CD4-positive, CD25-positive, alpha-beta regulatory T cell (primary cell): ENCODE data around the gene ADAP2. TPM values are rescaled to one million over a fixed set of nuclear protein-coding genes. Genes with fewer than 3 reads are reported as not detected.
"Not testable (repeated sequence)": the region's sequence is repeated elsewhere in the genome, so short reads cannot be mapped to it uniquely, and the experiment has no call there.

Experiments used
- ATAC-seq, 2 donors: fragments of 150-1000 bp; cut with Tn5 transposase; one replicate each; pipeline ENCODE4 v1.10.0; 2021; ENCODE audit warnings: low read depth in 2 of 2, moderate number of reproducible peaks in 2 of 2, moderate library complexity in 1 of 2
- DNase-seq, 3 donors: peaks; one replicate each; pipeline versions ENCODE4 v3.0.0 to v3.0.0-alpha.2; 2012 to 2022; ENCODE audit warnings: mixed read lengths in 1 of 3
- H3K27ac ChIP-seq: one replicate; pipeline ENCODE4 v1.7.0; 2013; ENCODE audit warnings: mild to moderate bottlenecking, low read length; ENCODE audit not compliant: insufficient read depth, poor library complexity, severe bottlenecking
- H3K27me3 ChIP-seq: one replicate; pipeline ENCODE4 v1.7.0; 2013; ENCODE audit warnings: low read length; ENCODE audit not compliant: control insufficient read depth, insufficient read depth
- H3K36me3 ChIP-seq: one replicate; pipeline ENCODE4 v1.7.0; 2013; ENCODE audit warnings: mild to moderate bottlenecking, low read length, moderate library complexity; ENCODE audit not compliant: control insufficient read depth, insufficient read depth
- H3K4me1 ChIP-seq: 2 replicates; pipeline ENCODE4 v1.7.0; 2013; ENCODE audit warnings: mild to moderate bottlenecking, low read length; ENCODE audit not compliant: insufficient read depth, control insufficient read depth, poor library complexity, severe bottlenecking
- H3K4me3 ChIP-seq: one replicate; pipeline ENCODE4 v1.7.0; 2013; ENCODE audit warnings: low read depth, mild to moderate bottlenecking, low read length, moderate library complexity
- H3K9me3 ChIP-seq, 2 experiments: 1 replicate in 1 of 2; 2 replicates in 1 of 2; pipeline ENCODE4 v1.7.0; 2013; ENCODE audit warnings: low read length in 2 of 2, mild to moderate bottlenecking in 1 of 2, moderate library complexity in 1 of 2; ENCODE audit not compliant: control insufficient read depth in 2 of 2
- H3K27ac Mint-ChIP-seq, 3 donors: one replicate each; pipeline ENCODE4 v1.8.0; 2020 to 2022; ENCODE audit warnings: mild to moderate bottlenecking in 3 of 3, mixed read lengths in 3 of 3, moderate library complexity in 2 of 3
- H3K27me3 Mint-ChIP-seq: one replicate; pipeline ENCODE4 v1.8.0; 2022; ENCODE audit warnings: mild to moderate bottlenecking, mixed read lengths
- H3K36me3 Mint-ChIP-seq: one replicate; pipeline ENCODE4 v1.8.0; 2020; ENCODE audit warnings: mixed read lengths
- H3K4me1 Mint-ChIP-seq, 4 donors: one replicate each; pipeline ENCODE4 v1.8.0; 2020 to 2022; ENCODE audit warnings: mixed read lengths in 4 of 4, mild to moderate bottlenecking in 1 of 4
- H3K4me3 Mint-ChIP-seq, 4 donors: one replicate each; pipeline ENCODE4 v1.8.0; 2020 to 2022; ENCODE audit warnings: mild to moderate bottlenecking in 4 of 4, mixed read lengths in 4 of 4, moderate library complexity in 3 of 4
- H3K9me3 Mint-ChIP-seq, 7 donors: one replicate each; pipeline ENCODE4 v1.8.0; 2020 to 2022; ENCODE audit warnings: mixed read lengths in 7 of 7, mild to moderate bottlenecking in 3 of 7, moderate library complexity in 2 of 7
- polyA plus RNA-seq, 4 donors: library from polyadenylated mRNA; unstranded; fragments of 300-500 nt; fragmentation: Illumina TruSeq; gene quantifications; one replicate each; pipeline ENCODE4 v1.2.3, GENCODE V29; 2021
- total RNA-seq: library from RNA; stranded (reverse); gene quantifications from one replicate; pipeline ENCODE4 v1.2.3, GENCODE V29; 2022

The ADAP2 gene
- total and polyA plus RNA-seq, 5 donors from 2014 or later, result 2.6 TPM; not detected in 4

DNA sequence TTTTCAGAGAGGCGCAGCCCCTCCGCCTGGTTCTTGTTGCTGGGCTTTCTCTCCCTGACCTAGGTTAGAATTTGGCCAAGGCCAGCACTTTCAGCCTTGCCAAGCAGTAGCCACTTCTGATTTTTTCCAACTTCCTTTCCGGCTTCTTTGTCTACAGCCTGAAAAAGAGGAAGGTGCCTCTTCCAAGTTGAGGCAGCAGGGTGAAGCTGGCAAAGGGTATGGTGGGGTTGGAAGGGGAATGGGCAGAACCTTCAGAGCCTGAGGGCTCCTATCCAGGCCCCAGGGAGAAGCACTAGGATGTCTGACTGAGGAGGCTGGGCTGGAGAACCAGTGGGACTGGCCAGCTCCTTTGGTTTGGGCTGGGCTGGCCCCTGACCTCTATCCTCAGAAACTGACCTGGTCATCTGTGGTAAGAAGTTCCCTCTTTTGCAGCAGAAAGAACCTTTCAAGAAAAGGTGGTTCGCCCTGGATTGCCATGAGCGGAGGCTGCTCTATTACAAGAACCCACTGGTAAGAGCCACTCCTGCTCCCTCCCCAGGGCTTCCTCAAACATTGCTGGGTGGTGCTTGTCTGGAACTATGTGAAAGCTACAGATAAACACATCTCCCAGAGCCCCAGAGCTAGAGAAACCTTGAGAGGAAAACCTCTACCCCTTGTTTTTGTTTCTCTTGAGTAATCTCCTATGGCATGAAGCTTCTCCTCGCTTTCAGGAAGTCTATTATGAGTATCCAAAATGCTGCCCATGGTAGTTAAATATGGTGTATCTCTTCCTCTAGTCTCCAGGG is 32.5 kb downstream of the ADAP2 start:
- Histone ChIP-seq H3K27ac (no peak overlapping the region), H3K4me3 (no peak overlapping the region), H3K4me1 (no peaks in the 10 kb centered on the region), H3K9me3 (no peaks in the 10 kb centered on the region), H3K27me3 (no peaks in the 10 kb centered on the region), H3K36me3 (no peaks in the 10 kb centered on the region)
- DNase-seq (no peak), ATAC-seq (no peak)
- no peaks in the 10 kb centered on the region for H3K4me1 Mint-ChIP-seq
- H3K27ac Mint-ChIP-seq, result peak overlapping the region in 1 of 3 donors; percentile 70
- no peaks in the 10 kb centered on the region for H3K36me3 Mint-ChIP-seq
- peaks cover 17% of the 10 kb centered on the region for H3K27me3 Mint-ChIP-seq
- H3K4me3 Mint-ChIP-seq, result no peak overlapping the region
- peaks cover 0 to 1% (median 0%) of the 10 kb centered on the region in 7 donors for H3K9me3 Mint-ChIP-seq

DNA sequence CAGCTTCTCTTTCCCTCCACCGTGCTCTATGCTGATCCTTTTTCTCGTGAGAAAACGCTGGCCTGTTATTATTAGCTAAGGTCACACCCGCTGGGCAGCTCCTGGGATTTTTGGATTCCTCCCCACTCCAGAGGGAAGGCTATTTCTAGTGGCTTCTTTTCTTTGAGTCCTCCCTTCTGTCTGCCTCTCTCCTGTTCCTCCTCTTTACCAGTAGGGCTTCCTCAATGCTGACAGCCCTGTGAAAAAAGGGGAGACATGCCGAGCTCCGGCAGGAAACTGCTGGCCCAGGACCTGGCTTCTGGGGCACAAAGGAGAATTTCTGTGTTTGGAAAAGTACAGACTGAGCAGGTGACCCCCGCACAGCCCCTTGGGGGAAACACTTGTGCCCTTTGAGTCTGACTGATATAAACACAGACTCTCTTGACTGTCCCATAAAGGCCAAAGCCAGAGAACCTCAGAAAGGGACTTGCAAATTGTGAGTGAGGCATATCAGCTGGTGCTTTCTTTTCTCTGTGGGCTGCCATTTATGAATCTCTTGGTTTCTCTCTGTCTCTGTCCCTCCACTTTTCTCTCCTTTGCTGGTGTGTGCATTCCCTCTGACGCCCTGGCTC is 35.1 kb downstream of the ADAP2 start:
- Mint-ChIP-seq H3K9me3 (peaks cover 0 to 1% (median 0%) of the 10 kb centered on the region in 7 donors), H3K27me3 (peaks cover 17% of the 10 kb centered on the region), H3K4me3 (no peak overlapping the region), H3K4me1 (peaks cover 0 to 11% (median 4%) of the 10 kb centered on the region in 4 donors), H3K36me3 (no peaks in the 10 kb centered on the region), H3K27ac (peak overlapping the region in 1 of 3 donors; percentile 66)
- Histone ChIP-seq H3K4me3 (no peak overlapping the region), H3K9me3 (no peaks in the 10 kb centered on the region), H3K4me1 (peaks cover 5% of the 10 kb centered on the region), H3K36me3 (no peaks in the 10 kb centered on the region), H3K27me3 (no peaks in the 10 kb centered on the region), H3K27ac (no peak overlapping the region)
- DNase-seq (no peak), ATAC-seq (no peak)

DNA sequence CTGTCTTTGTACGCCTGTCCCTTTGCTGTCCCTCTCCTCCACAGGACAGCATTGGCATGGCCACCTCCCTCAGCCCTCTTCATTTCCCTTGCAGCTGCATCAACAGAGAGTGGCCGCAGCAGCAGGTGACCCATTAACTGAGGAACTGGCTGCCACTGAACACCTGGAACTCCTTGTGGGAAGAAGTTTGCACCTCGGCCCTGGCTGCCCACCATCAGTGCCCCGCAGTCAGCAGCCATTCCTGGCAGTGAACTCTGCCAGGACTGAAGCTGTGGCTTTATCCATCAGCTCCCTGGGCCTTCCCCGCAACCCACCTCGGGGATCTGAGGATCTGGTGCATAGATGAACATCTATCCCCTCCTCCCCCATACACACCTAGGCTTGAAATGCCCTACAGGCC is 36.0 kb downstream of the ADAP2 start:
- H3K36me3 ChIP-seq, result no peaks in the 10 kb centered on the region
- H3K4me1 Mint-ChIP-seq, result peaks cover 0 to 12% (median 4%) of the 10 kb centered on the region in 4 donors
- no peak overlapping the region for H3K4me3 Mint-ChIP-seq
- H3K9me3 ChIP-seq, result no peaks in the 10 kb centered on the region
- H3K27me3 Mint-ChIP-seq, result peaks cover 17% of the 10 kb centered on the region
- ATAC-seq, result no peak
- no peaks in the 10 kb centered on the region for H3K27me3 ChIP-seq
- H3K27ac ChIP-seq, result no peak overlapping the region
- no peaks in the 10 kb centered on the region for H3K36me3 Mint-ChIP-seq
- H3K27ac Mint-ChIP-seq, result no peak overlapping the region
- peaks cover 0 to 1% (median 0%) of the 10 kb centered on the region in 7 donors for H3K9me3 Mint-ChIP-seq
- H3K4me1 ChIP-seq, result peaks cover 5% of the 10 kb centered on the region
- no peak for DNase-seq
- no peak overlapping the region for H3K4me3 ChIP-seq

DNA sequence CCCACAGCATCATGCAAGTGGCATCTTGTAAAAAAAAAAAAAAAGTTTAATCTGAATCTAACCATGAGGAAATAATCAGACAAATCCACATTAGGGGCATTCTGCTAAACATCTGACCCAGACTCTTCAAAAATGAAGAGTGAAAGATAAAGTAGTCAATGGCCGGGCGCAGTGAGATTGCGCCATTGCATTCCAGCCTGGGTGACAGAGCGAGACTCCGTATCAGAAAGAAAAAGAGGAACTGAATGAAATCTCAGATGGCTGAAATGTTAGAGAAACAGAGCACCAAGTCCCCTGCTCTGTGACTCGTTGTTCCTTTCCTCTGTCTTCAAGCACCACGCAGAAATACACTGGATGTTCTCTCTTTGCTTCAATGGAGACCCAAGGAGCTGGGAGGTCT is 36.4 kb downstream of the ADAP2 start:
- Mint-ChIP-seq H3K4me3 (no peak overlapping the region), H3K4me1 (peaks cover 0 to 12% (median 4%) of the 10 kb centered on the region in 4 donors), H3K36me3 (no peaks in the 10 kb centered on the region), H3K27ac (no peak overlapping the region), H3K9me3 (peaks cover 0 to 1% (median 0%) of the 10 kb centered on the region in 7 donors), H3K27me3 (peaks cover 17% of the 10 kb centered on the region)
- Histone ChIP-seq H3K36me3 (no peaks in the 10 kb centered on the region), H3K27ac (no peak overlapping the region), H3K4me1 (peaks cover 5% of the 10 kb centered on the region), H3K27me3 (no peaks in the 10 kb centered on the region), H3K4me3 (no peak overlapping the region), H3K9me3 (no peaks in the 10 kb centered on the region)
- DNase-seq (no peak), ATAC-seq (no peak)

DNA sequence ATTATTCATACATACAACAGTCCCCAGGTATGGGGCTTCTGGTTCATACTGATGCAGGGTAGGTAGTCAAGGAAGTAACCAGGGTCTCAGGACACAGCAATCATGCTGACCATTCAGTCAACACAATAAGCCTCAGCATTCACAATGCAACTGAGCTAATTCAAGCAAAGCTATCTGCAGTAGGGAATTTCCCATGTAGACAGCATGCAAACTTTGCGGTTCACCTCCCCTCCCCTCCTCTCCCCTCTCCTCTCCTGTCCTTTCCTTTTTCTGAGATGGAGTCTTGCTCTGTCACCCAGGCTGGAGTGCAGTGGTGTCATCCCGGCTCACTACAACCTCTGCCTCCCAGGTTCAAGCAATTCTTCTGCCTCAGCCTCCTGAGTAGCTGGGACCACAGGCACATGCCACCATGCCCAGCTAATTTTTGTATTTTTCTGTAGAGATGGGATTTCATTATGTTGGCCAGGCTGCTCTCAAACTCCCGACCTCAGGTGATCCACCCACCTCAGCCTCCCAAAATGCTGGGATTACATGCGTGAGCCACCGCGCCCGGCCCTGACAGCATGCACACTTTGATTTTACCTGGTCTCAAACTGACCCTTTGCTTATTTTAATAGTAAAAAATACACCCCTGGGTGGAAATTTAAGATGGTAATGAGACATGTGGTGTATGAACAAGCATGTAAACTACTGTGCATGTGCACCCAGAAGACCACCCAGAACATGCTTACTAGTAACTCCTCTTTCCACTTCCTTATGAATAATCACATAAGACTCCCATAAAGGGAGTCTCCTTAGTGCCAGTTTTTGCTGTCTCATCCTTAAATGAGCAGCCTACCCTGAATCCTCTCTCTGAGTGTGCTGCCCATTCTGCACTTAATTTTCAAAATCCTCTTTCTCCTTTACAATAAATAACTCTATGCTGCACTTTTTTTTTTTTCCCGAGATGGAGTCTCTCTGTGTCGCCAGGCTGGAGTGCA is 39.8 kb downstream of the ADAP2 start:
- Histone ChIP-seq H3K4me3 (no peak overlapping the region), H3K27me3 (no peaks in the 10 kb centered on the region), H3K36me3 (no peaks in the 10 kb centered on the region), H3K27ac (no peak overlapping the region), H3K4me1 (peaks cover 5% of the 10 kb centered on the region), H3K9me3 (no peaks in the 10 kb centered on the region)
- Mint-ChIP-seq H3K4me3 (peak overlapping the region in 1 of 4 donors; percentile 21), H3K27ac (no peak overlapping the region), H3K36me3 (no peaks in the 10 kb centered on the region), H3K27me3 (peaks cover 19% of the 10 kb centered on the region), H3K4me1 (peaks cover 0 to 12% (median 4%) of the 10 kb centered on the region in 4 donors), H3K9me3 (peaks cover 0 to 1% (median 0%) of the 10 kb centered on the region in 7 donors)
- ATAC-seq, result peak in 1 of 2 donors; percentile 46
- peak in 1 of 3 donors; percentile 46 for DNase-seq

DNA sequence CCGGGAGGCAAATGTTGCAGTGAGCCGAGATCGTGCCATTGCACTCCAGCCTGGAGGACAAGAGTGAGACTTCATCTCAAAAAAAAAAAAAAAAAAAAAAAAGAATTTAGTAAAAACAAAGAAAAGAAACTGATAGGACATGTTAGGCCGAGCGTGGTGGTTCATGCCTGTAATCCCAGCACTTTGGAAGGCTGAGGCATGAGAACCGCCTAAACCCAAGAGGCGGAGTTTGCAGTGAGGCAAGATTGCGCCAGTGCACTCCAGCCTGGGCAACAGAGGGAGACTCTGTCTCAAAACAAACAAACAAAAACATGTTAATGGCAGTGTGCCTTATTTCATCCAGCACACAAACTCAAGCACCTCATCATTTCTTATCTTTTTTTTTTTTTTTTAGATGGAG is 42.6 kb downstream of the ADAP2 start:
- not testable (repeated sequence) for H3K4me3 Mint-ChIP-seq, H3K9me3 ChIP-seq, H3K27me3 ChIP-seq, H3K9me3 Mint-ChIP-seq, H3K4me3 ChIP-seq, H3K36me3 ChIP-seq, H3K4me1 ChIP-seq, H3K36me3 Mint-ChIP-seq, ATAC-seq, DNase-seq, H3K27ac ChIP-seq, H3K27ac Mint-ChIP-seq
- Mint-ChIP-seq H3K27me3 (peaks cover 10% of the 10 kb centered on the region), H3K4me1 (peaks cover 0 to 19% (median 7%) of the 10 kb centered on the region in 4 donors)

DNA sequence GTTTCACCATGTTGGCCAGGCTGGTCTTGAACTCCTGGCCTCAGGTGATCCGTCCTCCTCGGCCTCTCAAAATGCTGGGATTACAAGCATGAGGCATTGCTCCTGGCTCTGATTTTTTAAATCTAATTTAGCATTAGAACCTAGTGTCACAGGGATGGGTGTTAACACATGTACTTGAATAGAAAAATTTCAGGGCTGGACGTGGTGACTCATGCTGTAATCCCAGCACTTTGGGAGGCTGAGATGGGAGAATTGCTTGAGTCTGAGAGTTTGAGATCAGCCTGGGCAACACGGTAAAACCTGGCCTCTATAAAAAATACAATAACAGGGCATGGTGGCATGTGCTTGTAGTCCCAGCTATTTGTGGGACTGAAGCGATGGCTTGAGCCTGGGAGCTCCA is 43.1 kb downstream of the ADAP2 start:
- ATAC-seq, result no peak
- Histone ChIP-seq H3K27ac (no peak overlapping the region), H3K4me3 (no peak overlapping the region), H3K4me1 (peaks cover 5% of the 10 kb centered on the region), H3K27me3 (no peaks in the 10 kb centered on the region), H3K36me3 (no peaks in the 10 kb centered on the region), H3K9me3 (no peaks in the 10 kb centered on the region)
- no peak overlapping the region for H3K27ac Mint-ChIP-seq
- H3K4me1 Mint-ChIP-seq, result peaks cover 0 to 21% (median 8%) of the 10 kb centered on the region in 4 donors
- H3K9me3 Mint-ChIP-seq, result no peaks in the 10 kb centered on the region
- peaks cover 12% of the 10 kb centered on the region for H3K27me3 Mint-ChIP-seq
- no peak overlapping the region for H3K4me3 Mint-ChIP-seq
- no peaks in the 10 kb centered on the region for H3K36me3 Mint-ChIP-seq
- DNase-seq, result no peak
